ENCODE measurements around the gene GNRH2. TPM values are rescaled to one million over a fixed set of nuclear protein-coding genes. Genes with fewer than 3 reads are reported as not detected.

GNRH2 gene
- total and polyA plus RNA-seq, 2 of the 8 experiments (the other 6 are each of a cell fraction or from before 2014, with no cell fraction given): 0.09 to 0.82 TPM

- TF ChIP-seq, protein P1, sequence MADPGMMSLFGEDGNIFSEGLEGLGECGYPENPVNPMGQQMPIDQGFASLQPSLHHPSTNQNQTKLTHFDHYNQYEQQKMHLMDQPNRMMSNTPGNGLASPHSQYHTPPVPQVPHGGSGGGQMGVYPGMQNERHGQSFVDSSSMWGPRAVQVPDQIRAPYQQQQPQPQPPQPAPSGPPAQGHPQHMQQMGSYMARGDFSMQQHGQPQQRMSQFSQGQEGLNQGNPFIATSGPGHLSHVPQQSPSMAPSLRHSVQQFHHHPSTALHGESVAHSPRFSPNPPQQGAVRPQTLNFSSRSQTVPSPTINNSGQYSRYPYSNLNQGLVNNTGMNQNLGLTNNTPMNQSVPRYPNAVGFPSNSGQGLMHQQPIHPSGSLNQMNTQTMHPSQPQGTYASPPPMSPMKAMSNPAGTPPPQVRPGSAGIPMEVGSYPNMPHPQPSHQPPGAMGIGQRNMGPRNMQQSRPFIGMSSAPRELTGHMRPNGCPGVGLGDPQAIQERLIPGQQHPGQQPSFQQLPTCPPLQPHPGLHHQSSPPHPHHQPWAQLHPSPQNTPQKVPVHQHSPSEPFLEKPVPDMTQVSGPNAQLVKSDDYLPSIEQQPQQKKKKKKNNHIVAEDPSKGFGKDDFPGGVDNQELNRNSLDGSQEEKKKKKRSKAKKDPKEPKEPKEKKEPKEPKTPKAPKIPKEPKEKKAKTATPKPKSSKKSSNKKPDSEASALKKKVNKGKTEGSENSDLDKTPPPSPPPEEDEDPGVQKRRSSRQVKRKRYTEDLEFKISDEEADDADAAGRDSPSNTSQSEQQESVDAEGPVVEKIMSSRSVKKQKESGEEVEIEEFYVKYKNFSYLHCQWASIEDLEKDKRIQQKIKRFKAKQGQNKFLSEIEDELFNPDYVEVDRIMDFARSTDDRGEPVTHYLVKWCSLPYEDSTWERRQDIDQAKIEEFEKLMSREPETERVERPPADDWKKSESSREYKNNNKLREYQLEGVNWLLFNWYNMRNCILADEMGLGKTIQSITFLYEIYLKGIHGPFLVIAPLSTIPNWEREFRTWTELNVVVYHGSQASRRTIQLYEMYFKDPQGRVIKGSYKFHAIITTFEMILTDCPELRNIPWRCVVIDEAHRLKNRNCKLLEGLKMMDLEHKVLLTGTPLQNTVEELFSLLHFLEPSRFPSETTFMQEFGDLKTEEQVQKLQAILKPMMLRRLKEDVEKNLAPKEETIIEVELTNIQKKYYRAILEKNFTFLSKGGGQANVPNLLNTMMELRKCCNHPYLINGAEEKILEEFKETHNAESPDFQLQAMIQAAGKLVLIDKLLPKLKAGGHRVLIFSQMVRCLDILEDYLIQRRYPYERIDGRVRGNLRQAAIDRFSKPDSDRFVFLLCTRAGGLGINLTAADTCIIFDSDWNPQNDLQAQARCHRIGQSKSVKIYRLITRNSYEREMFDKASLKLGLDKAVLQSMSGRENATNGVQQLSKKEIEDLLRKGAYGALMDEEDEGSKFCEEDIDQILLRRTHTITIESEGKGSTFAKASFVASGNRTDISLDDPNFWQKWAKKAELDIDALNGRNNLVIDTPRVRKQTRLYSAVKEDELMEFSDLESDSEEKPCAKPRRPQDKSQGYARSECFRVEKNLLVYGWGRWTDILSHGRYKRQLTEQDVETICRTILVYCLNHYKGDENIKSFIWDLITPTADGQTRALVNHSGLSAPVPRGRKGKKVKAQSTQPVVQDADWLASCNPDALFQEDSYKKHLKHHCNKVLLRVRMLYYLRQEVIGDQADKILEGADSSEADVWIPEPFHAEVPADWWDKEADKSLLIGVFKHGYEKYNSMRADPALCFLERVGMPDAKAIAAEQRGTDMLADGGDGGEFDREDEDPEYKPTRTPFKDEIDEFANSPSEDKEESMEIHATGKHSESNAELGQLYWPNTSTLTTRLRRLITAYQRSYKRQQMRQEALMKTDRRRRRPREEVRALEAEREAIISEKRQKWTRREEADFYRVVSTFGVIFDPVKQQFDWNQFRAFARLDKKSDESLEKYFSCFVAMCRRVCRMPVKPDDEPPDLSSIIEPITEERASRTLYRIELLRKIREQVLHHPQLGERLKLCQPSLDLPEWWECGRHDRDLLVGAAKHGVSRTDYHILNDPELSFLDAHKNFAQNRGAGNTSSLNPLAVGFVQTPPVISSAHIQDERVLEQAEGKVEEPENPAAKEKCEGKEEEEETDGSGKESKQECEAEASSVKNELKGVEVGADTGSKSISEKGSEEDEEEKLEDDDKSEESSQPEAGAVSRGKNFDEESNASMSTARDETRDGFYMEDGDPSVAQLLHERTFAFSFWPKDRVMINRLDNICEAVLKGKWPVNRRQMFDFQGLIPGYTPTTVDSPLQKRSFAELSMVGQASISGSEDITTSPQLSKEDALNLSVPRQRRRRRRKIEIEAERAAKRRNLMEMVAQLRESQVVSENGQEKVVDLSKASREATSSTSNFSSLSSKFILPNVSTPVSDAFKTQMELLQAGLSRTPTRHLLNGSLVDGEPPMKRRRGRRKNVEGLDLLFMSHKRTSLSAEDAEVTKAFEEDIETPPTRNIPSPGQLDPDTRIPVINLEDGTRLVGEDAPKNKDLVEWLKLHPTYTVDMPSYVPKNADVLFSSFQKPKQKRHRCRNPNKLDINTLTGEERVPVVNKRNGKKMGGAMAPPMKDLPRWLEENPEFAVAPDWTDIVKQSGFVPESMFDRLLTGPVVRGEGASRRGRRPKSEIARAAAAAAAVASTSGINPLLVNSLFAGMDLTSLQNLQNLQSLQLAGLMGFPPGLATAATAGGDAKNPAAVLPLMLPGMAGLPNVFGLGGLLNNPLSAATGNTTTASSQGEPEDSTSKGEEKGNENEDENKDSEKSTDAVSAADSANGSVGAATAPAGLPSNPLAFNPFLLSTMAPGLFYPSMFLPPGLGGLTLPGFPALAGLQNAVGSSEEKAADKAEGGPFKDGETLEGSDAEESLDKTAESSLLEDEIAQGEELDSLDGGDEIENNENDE (IDR thresholded peaks at IDR 0.05; ENCODE audit: insufficient replicate concordance, low read length): no peak
- no peak for TF ChIP-seq CBX5 (IDR thresholded peaks at IDR 0.05; ENCODE audit: low read depth, low read length)
- TF ChIP-seq CREB1 (IDR thresholded peaks at IDR 0.05): 0 out of 2 replicates have a peak, but pooled peaks have one; percentile 23
- TF ChIP-seq KDM1A (IDR thresholded peaks at IDR 0.05; ENCODE audit: borderline replicate concordance, low read length): 0 out of 2 replicates have a peak, but pooled peaks have one; percentile 20
- no peak for TF ChIP-seq ZNF274 (IDR thresholded peaks at IDR 0.05; ENCODE audit: borderline replicate concordance, extremely low read depth, low read length)
- TF ChIP-seq JUN (IDR thresholded peaks at IDR 0.05; ENCODE audit: low read depth, low read length): no peak
- TF ChIP-seq POLR2AphosphoS5 (IDR thresholded peaks at IDR 0.05; ENCODE audit: low read depth, low read length): no peak
- TF ChIP-seq RBBP5 (IDR thresholded peaks at IDR 0.05; ENCODE audit: borderline replicate concordance, low read depth, low read length): peak; percentile 43; the same call in 1 of the 2 replicates
- TF ChIP-seq JUND (IDR thresholded peaks at IDR 0.05; ENCODE audit: low read length): no peak
Observed at GRCh38 chr20:3092611-3093379, 49.4 kb downstream of the GNRH2 start (continued).

Measured in H1 (cell line).